ENCODE results near the gene TMEM115.
A peak's percentile ranks its signal among the peaks of the same experiment; 100 is the strongest.

The TMEM115 gene

DNA sequence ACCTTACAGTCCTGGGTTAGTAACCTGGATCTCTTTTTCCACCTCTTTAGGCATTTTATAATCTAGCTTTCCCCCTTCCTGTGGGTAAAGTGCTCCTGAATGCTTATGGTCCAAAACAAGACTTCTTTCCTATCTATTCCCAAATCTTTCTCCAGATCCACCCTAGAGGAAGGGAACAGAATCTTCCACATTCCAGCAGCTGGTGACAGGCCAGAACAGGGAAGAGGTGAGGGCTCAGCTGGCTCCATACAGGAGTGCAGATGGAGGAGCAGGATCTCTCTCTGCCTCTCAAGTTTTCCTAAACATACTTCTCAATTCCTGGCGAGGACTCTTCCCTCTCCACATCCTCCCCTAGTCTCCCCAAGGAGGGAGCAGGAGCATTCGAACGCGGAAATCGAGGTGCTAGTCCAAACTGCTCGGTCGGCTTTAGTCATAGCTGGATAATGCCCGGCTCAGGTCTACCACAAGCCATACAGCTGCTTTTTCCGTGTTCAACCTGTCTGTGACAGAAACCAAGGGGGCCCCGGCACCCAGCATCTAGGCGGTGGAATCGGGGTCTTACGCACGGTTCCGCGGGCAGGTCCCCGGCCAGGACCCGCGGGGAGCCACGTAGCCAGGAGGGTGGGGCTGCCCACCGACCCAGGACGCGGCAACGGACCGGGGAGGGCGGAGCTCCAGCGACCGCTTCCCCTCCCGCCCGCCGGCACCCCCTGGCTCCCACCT lies 22.7 kb downstream of the TMEM115 start:
- peak overlapping the region; percentile 71 to 94 (median 92) for H3K9ac ChIP-seq (ENCODE audit: low read length in 5 of 5)

GRCh38 chr3:50334339-50335075 lies 24.8 kb downstream of the TMEM115 start:
- H3K9ac ChIP-seq (ENCODE audit: low read length in 5 of 5): peak overlapping the region; percentile 23 to 53 (median 32)
- peak overlapping the region in 4 of 5 donors; percentile 0 to 50 (median 26) for H3K4me3 ChIP-seq (ENCODE audit: low read depth in 1 of 5, low read length in 5 of 5)
- H3K4me1 ChIP-seq (ENCODE audit: control insufficient read depth in 5 of 5, insufficient read depth in 5 of 5, low read length in 5 of 5): peaks cover 17 to 64% (median 58%) of the 10 kb centered on the region in 5 donors
- no peaks in the 10 kb centered on the region for H3K9me3 ChIP-seq (ENCODE audit: control insufficient read depth in 5 of 5, low read length in 5 of 5)
- H3K27me3 ChIP-seq (ENCODE audit: control insufficient read depth in 5 of 5, insufficient read depth in 4 of 5, low read length in 5 of 5): no peaks in the 10 kb centered on the region
- H3K27ac ChIP-seq (ENCODE audit: low read depth, low read length): peak overlapping the region; percentile 92
- H3K36me3 ChIP-seq (ENCODE audit: control insufficient read depth in 5 of 5, insufficient read depth in 5 of 5, low read length in 5 of 5): peaks cover 4 to 32% (median 28%) of the 10 kb centered on the region in 5 donors

More for the DNA sequence above, 22.7 kb downstream of the TMEM115 start:
- Histone ChIP-seq H3K36me3 (ENCODE audit: control insufficient read depth in 5 of 5, insufficient read depth in 5 of 5, low read length in 5 of 5) (peaks cover 0 to 11% (median 7%) of the 10 kb centered on the region in 5 donors), H3K27ac (ENCODE audit: low read depth, low read length) (peak overlapping the region; percentile 92), H3K4me1 (ENCODE audit: control insufficient read depth in 5 of 5, insufficient read depth in 5 of 5, low read length in 5 of 5) (peaks cover 17 to 85% (median 78%) of the 10 kb centered on the region in 5 donors), H3K27me3 (ENCODE audit: control insufficient read depth in 5 of 5, insufficient read depth in 4 of 5, low read length in 5 of 5) (no peaks in the 10 kb centered on the region), H3K4me3 (ENCODE audit: low read depth in 1 of 5, low read length in 5 of 5) (peak overlapping the region; percentile 75 to 92 (median 86)), H3K9me3 (ENCODE audit: control insufficient read depth in 5 of 5, low read length in 5 of 5) (no peaks in the 10 kb centered on the region)

- H3K36me3 ChIP-seq (ENCODE audit: control insufficient read depth in 5 of 5, insufficient read depth in 5 of 5, low read length in 5 of 5): peaks cover 4 to 36% (median 31%) of the 10 kb centered on the region in 5 donors
- H3K27me3 ChIP-seq (ENCODE audit: control insufficient read depth in 5 of 5, insufficient read depth in 4 of 5, low read length in 5 of 5): no peaks in the 10 kb centered on the region
- H3K4me1 ChIP-seq (ENCODE audit: control insufficient read depth in 5 of 5, insufficient read depth in 5 of 5, low read length in 5 of 5): peaks cover 17 to 58% (median 53%) of the 10 kb centered on the region in 5 donors
- H3K9me3 ChIP-seq (ENCODE audit: control insufficient read depth in 5 of 5, low read length in 5 of 5): no peaks in the 10 kb centered on the region
- peak overlapping the region; percentile 92 for H3K27ac ChIP-seq (ENCODE audit: low read depth, low read length)
- H3K9ac ChIP-seq (ENCODE audit: low read length in 5 of 5): peak overlapping the region; percentile 23 to 53 (median 39)
- H3K4me3 ChIP-seq (ENCODE audit: low read depth in 1 of 5, low read length in 5 of 5): peak overlapping the region in 3 of 5 donors; percentile 0 to 50 (median 16)
These were observed 25.5 kb downstream of the TMEM115 start for GRCh38 chr3:50333744-50334328.

- no peak overlapping the region for H3K4me3 ChIP-seq (ENCODE audit: low read depth in 1 of 5, low read length in 5 of 5)
- no peak overlapping the region for H3K27ac ChIP-seq (ENCODE audit: low read depth, low read length)
- no peaks in the 10 kb centered on the region for H3K27me3 ChIP-seq (ENCODE audit: control insufficient read depth in 5 of 5, insufficient read depth in 4 of 5, low read length in 5 of 5)
- H3K4me1 ChIP-seq (ENCODE audit: control insufficient read depth in 5 of 5, insufficient read depth in 5 of 5, low read length in 5 of 5): peaks cover 16 to 58% (median 54%) of the 10 kb centered on the region in 5 donors
- H3K9ac ChIP-seq (ENCODE audit: low read length in 5 of 5): no peak overlapping the region
- H3K36me3 ChIP-seq (ENCODE audit: control insufficient read depth in 5 of 5, insufficient read depth in 5 of 5, low read length in 5 of 5): peaks cover 4 to 36% (median 31%) of the 10 kb centered on the region in 5 donors
- no peaks in the 10 kb centered on the region for H3K9me3 ChIP-seq (ENCODE audit: control insufficient read depth in 5 of 5, low read length in 5 of 5)
These were observed 27.9 kb downstream of the TMEM115 start for GRCh38 chr3:50331364-50331907.

GRCh38 chr3:50330330-50330729 lies 29.0 kb downstream of the TMEM115 start:
- H3K4me3 ChIP-seq (ENCODE audit: low read depth in 1 of 5, low read length in 5 of 5): no peak overlapping the region
- H3K9me3 ChIP-seq (ENCODE audit: control insufficient read depth in 5 of 5, low read length in 5 of 5): no peaks in the 10 kb centered on the region
- no peak overlapping the region for H3K9ac ChIP-seq (ENCODE audit: low read length in 5 of 5)
- no peaks in the 10 kb centered on the region for H3K27me3 ChIP-seq (ENCODE audit: control insufficient read depth in 5 of 5, insufficient read depth in 4 of 5, low read length in 5 of 5)
- no peak overlapping the region for H3K27ac ChIP-seq (ENCODE audit: low read depth, low read length)
- peaks cover 15 to 52% (median 46%) of the 10 kb centered on the region in 5 donors for H3K4me1 ChIP-seq (ENCODE audit: control insufficient read depth in 5 of 5, insufficient read depth in 5 of 5, low read length in 5 of 5)
- peaks cover 4 to 47% (median 40%) of the 10 kb centered on the region in 5 donors for H3K36me3 ChIP-seq (ENCODE audit: control insufficient read depth in 5 of 5, insufficient read depth in 5 of 5, low read length in 5 of 5)

DNA sequence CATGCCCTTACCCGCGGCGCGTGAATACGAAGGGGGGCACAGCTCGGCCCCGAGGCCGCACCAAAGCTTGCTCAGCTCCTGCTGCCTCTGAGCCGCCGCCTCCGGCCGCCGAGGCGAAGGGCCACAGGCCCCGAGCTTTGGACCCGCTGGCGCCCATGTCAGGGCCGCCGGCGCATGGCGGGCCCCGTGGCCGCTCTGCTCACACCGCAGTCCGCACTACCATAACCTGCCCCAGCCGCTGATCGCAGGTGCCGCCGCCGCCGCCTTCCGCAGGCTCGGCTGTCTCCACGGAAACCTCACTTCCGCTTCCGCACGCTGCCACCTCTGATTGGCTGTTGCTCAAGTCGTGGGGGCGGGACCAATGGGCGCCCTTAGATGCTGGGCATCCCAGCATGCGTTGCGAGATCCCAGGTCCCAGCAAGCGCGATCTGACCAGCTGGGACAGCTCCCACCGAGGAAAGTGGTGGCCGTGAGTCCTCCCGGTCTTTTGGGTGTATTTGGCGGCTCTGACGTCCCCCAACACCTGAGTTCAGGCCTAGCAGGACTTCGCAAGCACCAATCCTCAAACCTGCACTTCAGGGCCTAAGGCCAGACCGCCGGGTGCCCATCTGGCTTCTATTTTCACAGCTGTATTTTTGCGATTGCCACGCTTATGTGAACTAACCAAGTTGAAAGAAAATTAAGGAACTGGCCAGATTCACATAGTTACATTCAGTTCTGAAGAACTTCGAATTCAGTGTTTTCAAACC lies 31.2 kb downstream of the TMEM115 start, which contains the start of gene TUSC2:
TUSC2 (minus strand) TSS at position 281 of the 749 bp plus-strand sequence; CDS start at position 157, 124 bp downstream.
- Histone ChIP-seq H3K4me3 (ENCODE audit: low read depth in 1 of 5, low read length in 5 of 5) (peak within 1 kb of the TSS; percentile 81 to 89 (median 88)), H3K27me3 (ENCODE audit: control insufficient read depth in 5 of 5, insufficient read depth in 4 of 5, low read length in 5 of 5) (no peaks in the 10 kb centered on the region), H3K36me3 (ENCODE audit: control insufficient read depth in 5 of 5, insufficient read depth in 5 of 5, low read length in 5 of 5) (peaks cover 4 to 47% (median 43%) of the 10 kb centered on the region in 5 donors), H3K4me1 (ENCODE audit: control insufficient read depth in 5 of 5, insufficient read depth in 5 of 5, low read length in 5 of 5) (peaks cover 10 to 50% (median 42%) of the 10 kb centered on the region in 5 donors), H3K27ac (ENCODE audit: low read depth, low read length) (peak within 1 kb of the TSS; percentile 77), H3K9me3 (ENCODE audit: control insufficient read depth in 5 of 5, low read length in 5 of 5) (no peaks in the 10 kb centered on the region), H3K9ac (ENCODE audit: low read length in 5 of 5) (peak within 1 kb of the TSS; percentile 84 to 96 (median 92))

DNA sequence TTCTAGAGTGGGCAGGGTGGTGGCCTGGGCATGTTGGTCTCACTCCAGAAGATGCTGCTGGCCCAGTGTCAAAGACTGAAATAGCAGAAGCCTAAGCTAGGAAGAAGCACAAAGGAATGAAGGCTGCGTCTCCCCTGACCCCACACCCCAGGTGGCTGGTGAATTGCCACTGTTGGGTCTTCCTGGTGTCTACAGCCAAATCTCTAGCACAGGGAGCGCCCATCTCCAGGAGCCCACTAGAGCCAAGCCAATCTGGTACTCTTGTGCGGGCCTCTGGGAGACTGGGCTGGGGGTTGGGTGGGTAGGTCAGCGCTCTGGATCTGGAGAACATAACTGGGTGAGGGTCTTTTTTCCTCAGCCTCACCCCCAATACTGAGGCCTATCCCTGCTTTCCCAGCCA lies 32.2 kb downstream of the TMEM115 start:
- H3K27ac ChIP-seq (ENCODE audit: low read depth, low read length): peak overlapping the region; percentile 77
- H3K27me3 ChIP-seq (ENCODE audit: control insufficient read depth in 5 of 5, insufficient read depth in 4 of 5, low read length in 5 of 5): no peaks in the 10 kb centered on the region
- H3K9me3 ChIP-seq (ENCODE audit: control insufficient read depth in 5 of 5, low read length in 5 of 5): no peaks in the 10 kb centered on the region
- H3K9ac ChIP-seq (ENCODE audit: low read length in 5 of 5): peak overlapping the region; percentile 84 to 96 (median 92)
- H3K4me1 ChIP-seq (ENCODE audit: control insufficient read depth in 5 of 5, insufficient read depth in 5 of 5, low read length in 5 of 5): peaks cover 8 to 56% (median 49%) of the 10 kb centered on the region in 5 donors
- H3K4me3 ChIP-seq (ENCODE audit: low read depth in 1 of 5, low read length in 5 of 5): peak overlapping the region; percentile 81 to 89 (median 88)
- H3K36me3 ChIP-seq (ENCODE audit: control insufficient read depth in 5 of 5, insufficient read depth in 5 of 5, low read length in 5 of 5): peaks cover 4 to 44% (median 41%) of the 10 kb centered on the region in 5 donors

- H3K27ac ChIP-seq (ENCODE audit: low read depth, low read length): no peak overlapping the region
These were observed 33.2 kb downstream of the TMEM115 start for GRCh38 chr3:50326182-50326541.

More at GRCh38 chr3:50326182-50326541, 33.2 kb downstream of the TMEM115 start:
- Histone ChIP-seq H3K36me3 (ENCODE audit: control insufficient read depth in 5 of 5, insufficient read depth in 5 of 5, low read length in 5 of 5) (peaks cover 4 to 34% (median 32%) of the 10 kb centered on the region in 5 donors), H3K27me3 (ENCODE audit: control insufficient read depth in 5 of 5, insufficient read depth in 4 of 5, low read length in 5 of 5) (no peaks in the 10 kb centered on the region), H3K9me3 (ENCODE audit: control insufficient read depth in 5 of 5, low read length in 5 of 5) (no peaks in the 10 kb centered on the region), H3K4me3 (ENCODE audit: low read depth in 1 of 5, low read length in 5 of 5) (no peak overlapping the region), H3K9ac (ENCODE audit: low read length in 5 of 5) (no peak overlapping the region), H3K4me1 (ENCODE audit: control insufficient read depth in 5 of 5, insufficient read depth in 5 of 5, low read length in 5 of 5) (peaks cover 8 to 59% (median 54%) of the 10 kb centered on the region in 5 donors)
